Measurements from ENCODE around the gene RHOT2. TPM values are rescaled to one million over a fixed set of nuclear protein-coding genes. Genes with fewer than 3 reads are reported as not detected.

RHOT2 gene
- total and polyA plus RNA-seq, 2 donors = 39.3 to 252 TPM

DNA sequence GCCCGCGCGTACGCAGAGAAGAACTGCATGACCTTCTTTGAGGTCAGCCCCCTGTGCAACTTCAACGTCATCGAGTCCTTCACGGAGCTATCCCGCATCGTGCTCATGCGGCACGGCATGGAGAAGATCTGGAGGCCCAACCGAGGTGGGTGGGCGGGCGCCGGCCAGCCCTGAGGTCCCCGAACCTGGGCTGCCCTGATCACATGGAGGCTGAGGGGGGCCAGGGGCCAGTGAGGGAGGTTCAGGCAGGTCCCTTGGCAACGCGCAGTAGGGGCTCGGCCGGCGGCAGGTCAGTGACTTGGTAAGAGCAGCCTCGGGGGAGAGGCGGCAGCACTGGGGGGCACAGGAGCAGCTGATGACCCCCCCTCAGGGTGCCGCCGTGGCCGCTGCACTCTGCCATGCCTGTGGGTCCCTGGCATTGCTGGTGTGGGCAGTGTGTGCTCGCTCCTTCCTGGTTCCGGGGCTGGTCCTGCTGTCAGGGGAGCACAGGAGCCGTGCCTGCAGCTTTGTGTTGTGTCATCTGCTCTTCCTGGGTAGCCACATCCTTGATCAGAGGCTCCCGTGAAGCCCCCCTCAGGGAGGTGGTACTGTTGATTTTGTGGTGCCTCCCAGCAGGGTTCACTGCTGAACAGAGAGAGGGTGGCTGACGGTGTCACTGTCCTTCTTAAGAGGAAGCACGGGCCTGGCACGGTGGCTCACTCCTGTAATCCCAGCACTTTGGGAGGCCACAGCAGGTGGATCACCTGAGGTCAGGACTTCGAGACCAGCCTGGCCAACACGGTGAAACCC lies 41.8 kb upstream of the RHOT2 start:
- H3K27me3 ChIP-seq (ENCODE audit: control insufficient read depth in 2 of 2, insufficient read depth in 1 of 2, low read length in 1 of 2) = peaks cover 0 to 13% of the 10 kb centered on the region in 2 donors
- peaks cover 13 to 44% of the 10 kb centered on the region in 2 donors for H3K36me3 ChIP-seq (ENCODE audit: control insufficient read depth in 2 of 2, insufficient read depth in 2 of 2, low read length in 1 of 2)
- no peak overlapping the region for H3K4me3 ChIP-seq (ENCODE audit: low read length in 2 of 2)
- 97% methylated on average over 35 of the region's 35 CpGs for WGBS
- no peak for DNase-seq (ENCODE audit: low read depth in 6 of 9, low spot score in 9 of 9)
- no peak overlapping the region for H3K27ac ChIP-seq (ENCODE audit: low read depth in 1 of 2, low read length in 1 of 2)
- peaks cover 0 to 16% of the 10 kb centered on the region in 2 donors for H3K4me1 ChIP-seq (ENCODE audit: control insufficient read depth in 2 of 2, insufficient read depth in 2 of 2, low read length in 2 of 2)
- H3K9me3 ChIP-seq (ENCODE audit: control insufficient read depth in 2 of 2, insufficient read depth in 1 of 2, low read length in 1 of 2) = peaks cover 0 to 1% of the 10 kb centered on the region in 2 donors

DNA sequence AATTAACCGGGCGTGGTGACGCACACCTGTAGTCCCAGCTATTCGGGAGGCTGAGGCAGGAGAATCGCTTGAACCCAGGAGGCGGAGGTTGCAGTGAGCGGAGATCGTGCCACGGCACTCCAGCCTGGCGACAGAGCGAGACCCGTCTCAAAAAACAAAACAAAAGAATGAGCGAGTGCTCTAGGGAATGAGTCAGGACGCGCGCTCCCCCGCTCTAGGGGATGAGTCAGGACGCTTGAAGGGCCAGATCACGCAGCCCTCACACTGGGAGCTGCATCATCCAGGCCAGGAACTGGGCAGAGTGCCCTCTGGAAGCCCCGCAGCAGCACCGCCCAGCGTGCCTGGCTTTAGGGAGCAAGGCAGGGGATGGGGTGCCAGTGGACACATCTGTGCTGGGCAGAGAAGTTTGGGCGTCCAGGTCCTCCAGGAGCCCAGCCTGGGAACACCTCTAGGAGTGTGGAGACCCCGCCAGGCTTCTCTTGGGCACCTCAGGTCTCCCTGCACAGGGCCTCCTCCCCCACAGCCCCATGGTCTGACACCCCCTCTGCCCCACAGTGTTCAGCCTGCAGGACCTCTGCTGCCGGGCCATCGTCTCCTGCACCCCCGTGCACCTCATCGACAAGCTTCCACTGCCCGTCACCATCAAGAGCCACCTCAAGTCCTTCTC lies 41.0 kb upstream of the RHOT2 start:
- 97% methylated on average over 29 of the region's 29 CpGs for WGBS
- Histone ChIP-seq H3K36me3 (ENCODE audit: control insufficient read depth in 2 of 2, insufficient read depth in 2 of 2, low read length in 1 of 2) (peaks cover 13 to 44% of the 10 kb centered on the region in 2 donors), H3K27me3 (ENCODE audit: control insufficient read depth in 2 of 2, insufficient read depth in 1 of 2, low read length in 1 of 2) (peaks cover 0 to 15% of the 10 kb centered on the region in 2 donors), H3K9me3 (ENCODE audit: control insufficient read depth in 2 of 2, insufficient read depth in 1 of 2, low read length in 1 of 2) (no peaks in the 10 kb centered on the region), H3K27ac (ENCODE audit: low read depth in 1 of 2, low read length in 1 of 2) (no peak overlapping the region), H3K4me1 (ENCODE audit: control insufficient read depth in 2 of 2, insufficient read depth in 2 of 2, low read length in 2 of 2) (peaks cover 0 to 9% of the 10 kb centered on the region in 2 donors), H3K4me3 (ENCODE audit: low read length in 2 of 2) (no peak overlapping the region)
- DNase-seq (ENCODE audit: low read depth in 6 of 9, low spot score in 9 of 9) = no peak

DNA sequence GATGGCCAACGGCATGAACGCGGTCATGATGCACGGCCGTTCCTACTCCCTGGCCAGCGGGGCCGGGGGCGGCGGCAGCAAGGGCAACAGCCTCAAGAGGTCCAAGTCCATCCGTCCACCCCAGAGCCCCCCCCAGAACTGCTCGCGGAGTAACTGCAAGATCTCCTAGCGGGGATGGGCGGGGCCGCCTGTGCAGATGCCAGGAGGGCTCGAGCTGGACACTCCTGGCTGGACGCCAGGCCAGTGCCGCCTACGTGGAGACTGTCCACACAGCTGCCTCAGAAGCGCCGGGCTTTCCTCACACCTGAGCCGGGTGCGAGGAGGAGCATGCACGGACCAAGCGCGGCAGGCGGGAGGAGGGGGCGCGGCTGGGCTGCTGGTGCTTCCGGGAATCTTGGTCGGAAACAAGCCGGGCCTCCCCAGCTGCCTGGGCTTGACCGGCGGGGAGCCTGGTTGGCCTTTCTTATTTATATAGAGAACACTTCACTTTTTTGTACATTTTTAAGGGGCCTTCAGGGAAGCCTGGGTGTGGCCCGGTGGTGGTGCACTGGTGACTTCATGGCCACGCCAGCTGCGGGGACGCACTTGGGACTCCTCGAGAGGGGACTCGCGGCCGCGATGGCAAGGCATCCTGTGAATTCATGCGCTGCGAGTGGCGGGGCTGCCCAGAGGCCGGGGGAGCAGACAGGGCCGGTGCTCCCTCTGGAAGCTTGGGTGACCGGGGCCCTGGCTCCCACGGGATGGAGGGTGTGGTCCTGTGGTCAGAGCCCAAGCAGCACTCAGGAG lies 40.3 kb upstream of the RHOT2 start:
- peaks cover 0 to 15% of the 10 kb centered on the region in 2 donors for H3K27me3 ChIP-seq (ENCODE audit: control insufficient read depth in 2 of 2, insufficient read depth in 1 of 2, low read length in 1 of 2)
- DNase-seq (ENCODE audit: low read depth in 6 of 9, low spot score in 9 of 9) = no peak
- 95% methylated on average over 50 of the region's 50 CpGs for WGBS
- peaks cover 13 to 46% of the 10 kb centered on the region in 2 donors for H3K36me3 ChIP-seq (ENCODE audit: control insufficient read depth in 2 of 2, insufficient read depth in 2 of 2, low read length in 1 of 2)
- H3K4me1 ChIP-seq (ENCODE audit: control insufficient read depth in 2 of 2, insufficient read depth in 2 of 2, low read length in 2 of 2) = peaks cover 0 to 9% of the 10 kb centered on the region in 2 donors
- no peak overlapping the region for H3K4me3 ChIP-seq (ENCODE audit: low read length in 2 of 2)
- no peaks in the 10 kb centered on the region for H3K9me3 ChIP-seq (ENCODE audit: control insufficient read depth in 2 of 2, insufficient read depth in 1 of 2, low read length in 1 of 2)
- no peak overlapping the region for H3K27ac ChIP-seq (ENCODE audit: low read depth in 1 of 2, low read length in 1 of 2)

DNA sequence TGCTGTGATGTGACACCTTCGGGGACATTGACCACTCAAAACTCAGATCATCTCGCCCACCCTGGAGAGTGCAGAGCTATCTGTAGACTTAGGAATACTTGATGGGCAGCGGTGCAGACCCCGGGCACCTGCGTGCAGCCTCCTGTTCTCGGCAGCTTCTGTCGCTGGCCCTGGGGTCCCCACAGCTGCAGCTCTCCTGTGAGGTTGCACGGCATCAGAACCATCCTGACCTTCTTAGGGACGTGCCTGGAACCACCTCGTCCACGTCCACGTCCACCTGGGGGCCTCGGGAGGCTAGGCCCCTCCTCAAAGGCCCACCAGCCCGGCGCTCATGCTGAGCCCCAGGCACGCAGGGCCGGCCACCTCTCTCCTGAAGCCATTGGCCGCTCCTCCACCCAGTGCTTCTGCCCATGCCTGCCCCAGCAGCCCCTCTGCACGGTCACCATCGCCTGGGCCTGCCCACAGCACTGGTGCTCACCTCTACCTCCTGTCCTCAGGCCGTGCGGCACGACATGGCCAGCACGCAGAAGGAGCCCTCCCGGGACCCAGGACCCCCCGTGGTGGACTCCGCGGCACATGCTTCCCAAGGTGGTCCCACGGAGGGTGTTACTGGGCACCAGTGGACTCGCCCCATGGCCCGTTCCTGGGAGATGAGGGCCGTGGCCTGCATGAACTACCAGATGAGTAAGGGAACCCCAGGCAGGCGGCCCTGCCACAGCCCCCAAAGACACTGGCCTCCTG lies 39.4 kb upstream of the RHOT2 start:
- DNase-seq (ENCODE audit: low read depth in 6 of 9, low spot score in 9 of 9) = no peak
- peaks cover 0 to 15% of the 10 kb centered on the region in 2 donors for H3K27me3 ChIP-seq (ENCODE audit: control insufficient read depth in 2 of 2, insufficient read depth in 1 of 2, low read length in 1 of 2)
- 97% methylated on average over 33 of the region's 33 CpGs for WGBS
- H3K9me3 ChIP-seq (ENCODE audit: control insufficient read depth in 2 of 2, insufficient read depth in 1 of 2, low read length in 1 of 2) = no peaks in the 10 kb centered on the region
- H3K36me3 ChIP-seq (ENCODE audit: control insufficient read depth in 2 of 2, insufficient read depth in 2 of 2, low read length in 1 of 2) = peaks cover 13 to 54% of the 10 kb centered on the region in 2 donors
- no peak overlapping the region for H3K27ac ChIP-seq (ENCODE audit: low read depth in 1 of 2, low read length in 1 of 2)
- peaks cover 0 to 9% of the 10 kb centered on the region in 2 donors for H3K4me1 ChIP-seq (ENCODE audit: control insufficient read depth in 2 of 2, insufficient read depth in 2 of 2, low read length in 2 of 2)
- H3K4me3 ChIP-seq (ENCODE audit: low read length in 2 of 2) = no peak overlapping the region

DNA sequence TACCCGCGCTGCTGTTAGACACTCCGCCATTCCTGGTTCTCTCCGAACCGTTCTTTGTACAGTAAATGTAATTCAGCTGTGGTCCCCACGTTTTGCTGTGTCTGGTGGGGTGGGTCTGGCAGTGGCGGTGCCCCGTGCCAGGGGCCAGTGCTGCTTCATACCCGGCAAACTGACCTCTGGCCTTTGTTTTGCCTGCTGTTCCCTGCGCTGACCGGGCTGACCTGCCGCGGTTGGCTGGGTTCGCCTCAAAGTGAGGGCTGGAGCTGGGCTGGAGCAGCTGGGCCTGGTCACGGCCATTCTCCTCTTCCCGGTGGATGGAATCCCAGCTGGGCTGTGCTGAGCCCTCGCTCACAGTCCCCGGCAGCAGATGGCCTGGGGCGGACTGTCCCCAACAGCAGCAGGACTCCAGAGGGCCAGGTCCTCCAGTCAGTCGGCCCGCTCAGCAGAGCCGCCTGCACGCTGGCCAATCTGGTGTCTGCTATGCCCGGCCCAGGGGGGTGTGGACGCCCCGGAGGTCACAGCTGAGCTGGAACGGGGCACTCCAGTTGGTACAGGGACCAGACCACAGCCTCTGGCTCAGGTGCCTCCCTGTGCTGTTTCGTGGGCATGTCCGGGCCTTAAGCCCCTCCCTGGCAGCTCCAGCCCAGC lies 38.6 kb upstream of the RHOT2 start:
- 94% methylated on average over 29 of the region's 29 CpGs for WGBS
- H3K27me3 ChIP-seq (ENCODE audit: control insufficient read depth in 2 of 2, insufficient read depth in 1 of 2, low read length in 1 of 2) = peaks cover 0 to 15% of the 10 kb centered on the region in 2 donors
- peaks cover 0 to 9% of the 10 kb centered on the region in 2 donors for H3K4me1 ChIP-seq (ENCODE audit: control insufficient read depth in 2 of 2, insufficient read depth in 2 of 2, low read length in 2 of 2)
- H3K27ac ChIP-seq (ENCODE audit: low read depth in 1 of 2, low read length in 1 of 2) = no peak overlapping the region
- H3K9me3 ChIP-seq (ENCODE audit: control insufficient read depth in 2 of 2, insufficient read depth in 1 of 2, low read length in 1 of 2) = no peaks in the 10 kb centered on the region
- peaks cover 15 to 60% of the 10 kb centered on the region in 2 donors for H3K36me3 ChIP-seq (ENCODE audit: control insufficient read depth in 2 of 2, insufficient read depth in 2 of 2, low read length in 1 of 2)
- no peak overlapping the region for H3K4me3 ChIP-seq (ENCODE audit: low read length in 2 of 2)
- DNase-seq (ENCODE audit: low read depth in 6 of 9, low spot score in 9 of 9) = no peak

DNA sequence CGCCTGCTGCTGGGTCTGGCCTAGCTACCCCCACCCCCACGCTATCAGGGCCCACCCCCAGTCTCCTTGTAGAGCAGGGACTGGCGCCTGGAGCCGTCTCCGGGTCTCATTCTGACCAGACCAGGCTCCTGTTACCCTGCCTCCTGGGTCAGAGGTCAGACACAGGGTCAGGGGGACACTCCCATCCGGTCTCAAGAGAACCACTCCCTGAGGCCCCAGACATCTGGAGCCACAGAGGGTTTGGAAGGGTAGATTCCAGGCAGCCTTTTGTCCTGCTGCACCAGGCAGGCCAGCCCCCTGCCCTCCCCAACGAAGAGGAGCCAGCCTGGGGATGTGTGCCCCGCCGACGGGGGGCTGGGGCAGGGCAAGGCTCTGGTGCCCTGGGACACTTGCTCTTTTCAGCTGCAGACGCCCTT lies 38.1 kb upstream of the RHOT2 start:
- Histone ChIP-seq H3K4me3 (ENCODE audit: low read length in 2 of 2) (no peak overlapping the region), H3K36me3 (ENCODE audit: control insufficient read depth in 2 of 2, insufficient read depth in 2 of 2, low read length in 1 of 2) (peaks cover 20 to 60% of the 10 kb centered on the region in 2 donors), H3K27me3 (ENCODE audit: control insufficient read depth in 2 of 2, insufficient read depth in 1 of 2, low read length in 1 of 2) (peaks cover 0 to 15% of the 10 kb centered on the region in 2 donors), H3K9me3 (ENCODE audit: control insufficient read depth in 2 of 2, insufficient read depth in 1 of 2, low read length in 1 of 2) (no peaks in the 10 kb centered on the region), H3K27ac (ENCODE audit: low read depth in 1 of 2, low read length in 1 of 2) (no peak overlapping the region), H3K4me1 (ENCODE audit: control insufficient read depth in 2 of 2, insufficient read depth in 2 of 2, low read length in 2 of 2) (peaks cover 0 to 12% of the 10 kb centered on the region in 2 donors)
- no peak for DNase-seq (ENCODE audit: low read depth in 6 of 9, low spot score in 9 of 9)
- 85% methylated on average over 11 of the region's 11 CpGs for WGBS

DNA sequence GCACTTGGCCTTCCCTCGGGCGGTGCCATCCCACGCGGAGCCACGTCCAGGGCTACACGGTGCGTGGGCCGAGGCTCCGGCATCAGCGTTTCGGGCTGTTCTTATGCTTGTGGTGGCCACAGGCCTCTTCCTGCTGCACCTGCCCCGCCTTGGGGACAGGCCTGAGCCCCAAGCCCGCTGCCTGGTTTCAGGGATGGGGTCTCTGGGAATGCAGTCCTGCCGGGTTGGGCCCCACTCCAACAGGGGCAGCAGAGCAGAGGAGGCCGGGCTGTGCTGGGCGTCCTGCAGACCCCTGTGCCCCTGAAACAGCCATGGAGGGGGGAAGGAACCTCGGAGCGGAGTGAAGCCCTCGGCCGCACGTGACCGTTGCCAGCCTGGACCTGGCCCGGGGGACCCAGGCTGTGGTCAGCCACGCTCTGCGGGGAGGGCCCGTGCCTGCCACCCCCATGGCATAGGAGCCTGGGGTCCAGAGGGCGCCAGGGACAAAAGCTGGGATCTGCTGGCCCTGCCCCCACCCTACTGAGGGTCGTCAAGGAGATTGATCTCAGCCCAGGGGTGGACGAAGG lies 37.6 kb upstream of the RHOT2 start:
- peaks cover 20 to 56% of the 10 kb centered on the region in 2 donors for H3K36me3 ChIP-seq (ENCODE audit: control insufficient read depth in 2 of 2, insufficient read depth in 2 of 2, low read length in 1 of 2)
- peaks cover 0 to 15% of the 10 kb centered on the region in 2 donors for H3K27me3 ChIP-seq (ENCODE audit: control insufficient read depth in 2 of 2, insufficient read depth in 1 of 2, low read length in 1 of 2)
- H3K4me3 ChIP-seq (ENCODE audit: low read length in 2 of 2) = no peak overlapping the region
- 69% methylated on average over 29 of the region's 29 CpGs for WGBS
- peaks cover 3 to 17% of the 10 kb centered on the region in 2 donors for H3K4me1 ChIP-seq (ENCODE audit: control insufficient read depth in 2 of 2, insufficient read depth in 2 of 2, low read length in 2 of 2)
- no peaks in the 10 kb centered on the region for H3K9me3 ChIP-seq (ENCODE audit: control insufficient read depth in 2 of 2, insufficient read depth in 1 of 2, low read length in 1 of 2)
- DNase-seq (ENCODE audit: low read depth in 6 of 9, low spot score in 9 of 9) = no peak
- H3K27ac ChIP-seq (ENCODE audit: low read depth in 1 of 2, low read length in 1 of 2) = no peak overlapping the region

DNA sequence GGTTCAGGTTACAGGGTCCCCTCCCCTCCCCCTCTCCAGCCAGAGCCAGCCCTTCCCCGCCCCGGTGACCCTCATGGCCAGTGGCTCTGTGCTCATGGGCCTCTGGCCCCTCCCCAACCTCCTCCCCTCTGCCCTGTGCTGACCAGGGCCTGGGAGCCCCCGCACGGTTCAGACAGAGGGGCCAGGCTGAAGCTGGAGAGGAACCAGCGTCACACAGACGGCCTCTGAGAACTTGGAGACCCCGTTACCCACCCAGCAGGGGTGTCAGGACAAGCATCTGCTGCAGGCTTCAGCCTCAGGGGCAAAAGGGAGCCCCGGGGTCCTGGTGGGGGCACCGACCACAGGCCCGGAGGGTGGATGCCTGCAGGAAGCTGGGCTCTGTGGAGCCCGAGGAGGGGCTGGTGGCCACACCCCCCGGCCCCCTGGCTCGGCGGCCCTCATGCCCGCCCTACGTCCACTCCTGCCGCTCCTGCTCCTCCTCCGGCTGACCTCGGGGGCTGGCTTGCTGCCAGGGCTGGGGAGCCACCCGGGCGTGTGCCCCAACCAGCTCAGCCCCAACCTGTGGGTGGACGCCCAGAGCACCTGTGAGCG lies 37.0 kb upstream of the RHOT2 start, which contains the start of gene WFIKKN1:
TSS of gene WFIKKN1 (plus strand) at position 171 of the 591 bp plus-strand sequence. CDS start at position 440, 269 bp downstream.
- Histone ChIP-seq H3K36me3 (ENCODE audit: control insufficient read depth in 2 of 2, insufficient read depth in 2 of 2, low read length in 1 of 2) (peaks cover 18 to 50% of the 10 kb centered on the region in 2 donors), H3K4me3 (ENCODE audit: low read length in 2 of 2) (no peak within 1 kb of the TSS), H3K27me3 (ENCODE audit: control insufficient read depth in 2 of 2, insufficient read depth in 1 of 2, low read length in 1 of 2) (peaks cover 0 to 15% of the 10 kb centered on the region in 2 donors), H3K9me3 (ENCODE audit: control insufficient read depth in 2 of 2, insufficient read depth in 1 of 2, low read length in 1 of 2) (no peaks in the 10 kb centered on the region), H3K4me1 (ENCODE audit: control insufficient read depth in 2 of 2, insufficient read depth in 2 of 2, low read length in 2 of 2) (peaks cover 7 to 21% of the 10 kb centered on the region in 2 donors), H3K27ac (ENCODE audit: low read depth in 1 of 2, low read length in 1 of 2) (no peak within 1 kb of the TSS)
- no peak for DNase-seq (ENCODE audit: low read depth in 6 of 9, low spot score in 9 of 9)
- 7% methylated on average over 23 of the region's 23 CpGs for WGBS
